ENCODE measurements around the gene B3GNT4. TPM values are rescaled to one million over a fixed set of nuclear protein-coding genes. Genes with fewer than 3 reads are reported as not detected.

B3GNT4 gene
- total and polyA plus RNA-seq, 2 of the 13 experiments (the other 11 are each of a cell fraction or from before 2014, with no cell fraction given): 0.04 to 0.21 TPM

DNA sequence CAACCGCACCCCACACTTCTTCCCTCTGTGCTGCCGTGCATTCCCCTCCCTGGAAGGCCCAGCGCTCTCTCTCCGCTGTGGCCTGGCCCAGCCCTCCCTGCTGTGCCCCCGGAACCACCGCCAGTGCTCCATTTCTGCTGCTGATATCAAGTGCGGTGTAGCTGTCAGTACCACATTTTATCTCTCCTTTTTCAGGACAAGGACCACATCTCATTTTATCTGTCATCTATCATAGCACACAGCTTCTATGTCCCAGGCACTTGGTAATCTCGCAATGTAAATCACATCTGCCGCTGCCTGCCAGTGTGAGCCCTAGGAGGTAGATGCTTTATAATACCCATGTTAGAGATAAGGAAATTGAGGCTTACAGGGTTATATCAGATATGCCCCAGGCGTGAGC, 47.8 kb upstream of the B3GNT4 start:
- Histone ChIP-seq H3K9me3 (ENCODE audit: low read length) (no peaks in the 10 kb centered on the region), H2AFZ (ENCODE audit: low read length) (no peak overlapping the region), H3K36me3 (replicated peaks in 1 of 2; ENCODE audit: control insufficient read depth in 1 of 2, insufficient read depth in 2 of 2, low read length in 2 of 2) (no peaks in the 10 kb centered on the region), H4K20me1 (ENCODE audit: insufficient read depth, low read length) (no peaks in the 10 kb centered on the region), H3K4me2 (ENCODE audit: low read depth, low read length) (no peak overlapping the region), H3K27ac (ENCODE audit: extremely low read length, insufficient read depth, low read length) (no peak overlapping the region), H3K4me1 (ENCODE audit: insufficient read depth, low read length) (no peaks in the 10 kb centered on the region), H3K27me3 (ENCODE audit: control insufficient read depth in 1 of 2, insufficient read depth in 2 of 2, low read length in 2 of 2) (peaks cover 2 to 4% of the 10 kb centered on the region in 2 experiments; a peak in 3 of 5 replicates), H3K9ac (ENCODE audit: insufficient read depth, low read depth, low read length) (no peak overlapping the region), H3K79me2 (ENCODE audit: insufficient read depth, low read length) (no peaks in the 10 kb centered on the region), H3K4me3 (replicated peaks in 1 of 3; ENCODE audit: insufficient read depth in 1 of 3, low read depth in 2 of 3, low read length in 3 of 3) (no peak overlapping the region)
- 54% methylated on average over 10 of the region's 10 CpGs for WGBS (ENCODE audit: low lambda C conversion rate)
- no TSS peak for BruUV-seq (replicated peaks)
- FAIRE-seq (no peak), ATAC-seq (no peak), DNase-seq (ENCODE audit: low spot score) (no peak)
- in situ Hi-C loops (cut with HindIII; ENCODE audit: extremely low pct_ligation_motif_present, low pct_unique_long_range_greater_than_20kb) (no loop called here), intact Hi-C loops (cut with micrococcal nuclease; ENCODE audit: unreplicated experiment) (no loop called here)
- POLR2A ChIA-PET: no interaction called here
- TF ChIP-seq ZNF782 (CRISPR knock-in tag; IDR thresholded peaks at IDR 0.05; ENCODE audit: borderline replicate concordance) (no peak), SOX5 (CRISPR knock-in tag; IDR thresholded peaks at IDR 0.05; ENCODE audit: borderline replicate concordance) (no peak), HMGXB4 (CRISPR knock-in tag; IDR thresholded peaks at IDR 0.05; ENCODE audit: borderline replicate concordance in 1 of 2, low read depth in 1 of 2) (no peak), ZNF292 (CRISPR knock-in tag; IDR thresholded peaks at IDR 0.05; ENCODE audit: borderline replicate concordance, low read depth) (no peak)
- TF ChIP-seq, protein P1, sequence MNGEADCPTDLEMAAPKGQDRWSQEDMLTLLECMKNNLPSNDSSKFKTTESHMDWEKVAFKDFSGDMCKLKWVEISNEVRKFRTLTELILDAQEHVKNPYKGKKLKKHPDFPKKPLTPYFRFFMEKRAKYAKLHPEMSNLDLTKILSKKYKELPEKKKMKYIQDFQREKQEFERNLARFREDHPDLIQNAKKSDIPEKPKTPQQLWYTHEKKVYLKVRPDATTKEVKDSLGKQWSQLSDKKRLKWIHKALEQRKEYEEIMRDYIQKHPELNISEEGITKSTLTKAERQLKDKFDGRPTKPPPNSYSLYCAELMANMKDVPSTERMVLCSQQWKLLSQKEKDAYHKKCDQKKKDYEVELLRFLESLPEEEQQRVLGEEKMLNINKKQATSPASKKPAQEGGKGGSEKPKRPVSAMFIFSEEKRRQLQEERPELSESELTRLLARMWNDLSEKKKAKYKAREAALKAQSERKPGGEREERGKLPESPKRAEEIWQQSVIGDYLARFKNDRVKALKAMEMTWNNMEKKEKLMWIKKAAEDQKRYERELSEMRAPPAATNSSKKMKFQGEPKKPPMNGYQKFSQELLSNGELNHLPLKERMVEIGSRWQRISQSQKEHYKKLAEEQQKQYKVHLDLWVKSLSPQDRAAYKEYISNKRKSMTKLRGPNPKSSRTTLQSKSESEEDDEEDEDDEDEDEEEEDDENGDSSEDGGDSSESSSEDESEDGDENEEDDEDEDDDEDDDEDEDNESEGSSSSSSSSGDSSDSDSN (CRISPR knock-in tag; IDR thresholded peaks at IDR 0.05): no peak
- CTCF ChIA-PET (ENCODE audit: low intra/inter-chr PET ratio, low total read pairs): no interaction called here

All from HepG2 (cell line).